ENCODE data around the gene IKZF2. TPM values are rescaled to one million over a fixed set of nuclear protein-coding genes. Genes with fewer than 3 reads are reported as not detected.
A peak's percentile ranks its signal among the peaks of the same experiment; 100 is the strongest.

IKZF2 gene
- total and polyA plus RNA-seq, 5 experiments from 2014 or later, result 0.85 to 21.1 (median 2.9) TPM

DNA sequence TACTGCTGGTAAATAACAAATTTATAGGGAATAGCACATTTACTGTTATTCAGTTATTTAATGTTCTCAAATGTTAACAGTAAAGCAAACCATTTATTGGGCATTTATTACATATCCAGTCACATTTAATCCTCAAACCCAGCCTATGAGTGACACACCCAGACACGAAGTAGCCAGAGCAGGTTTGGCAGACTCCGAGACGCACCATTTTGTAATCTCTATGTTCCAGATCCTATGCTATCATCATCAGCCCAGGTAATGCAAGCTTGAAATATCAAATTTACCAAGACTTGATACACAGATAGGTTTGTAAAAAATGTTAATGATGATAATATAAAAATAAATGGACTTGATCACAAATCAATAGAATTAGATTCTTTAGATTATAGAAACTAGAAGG lies 131.1 kb downstream of the IKZF2 start:
- Mint-ChIP-seq H3K4me3 (no peak overlapping the region), H3K9me3 (no peaks in the 10 kb centered on the region), H3K4me1 (peaks cover 0 to 15% (median 6%) of the 10 kb centered on the region in 4 donors), H3K36me3 (peaks cover 4 to 8% (median 5%) of the 10 kb centered on the region in 3 donors), H3K27ac (no peak overlapping the region), H3K27me3 (peaks cover 0 to 3% (median 0%) of the 10 kb centered on the region in 5 donors)
- ATAC-seq, result no peak
- POLR2A ChIA-PET, result no interaction called here
- DNase-seq, result no peak

DNA sequence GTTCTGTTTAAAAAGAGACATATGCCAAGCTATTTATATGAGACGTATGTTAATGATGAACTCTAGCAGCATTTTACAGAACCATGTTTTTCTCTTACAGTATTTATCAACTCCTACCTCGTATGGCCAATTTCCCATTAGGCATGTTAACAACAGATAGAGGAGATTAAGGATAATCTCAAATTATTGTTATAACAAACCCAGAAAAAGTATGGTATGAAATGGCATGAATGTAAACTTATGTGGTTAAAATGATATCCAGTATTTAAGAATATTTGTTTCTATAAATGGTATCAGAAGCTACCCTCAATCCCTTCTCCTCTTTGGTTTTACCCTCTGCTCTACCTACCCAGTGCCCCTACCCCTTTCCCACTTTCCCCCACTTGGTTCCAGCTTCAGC lies 132.0 kb downstream of the IKZF2 start:
- no peaks in the 10 kb centered on the region for H3K9me3 Mint-ChIP-seq
- DNase-seq, result no peak
- peaks cover 0 to 15% (median 6%) of the 10 kb centered on the region in 4 donors for H3K4me1 Mint-ChIP-seq
- H3K36me3 Mint-ChIP-seq, result peaks cover 4 to 8% (median 5%) of the 10 kb centered on the region in 3 donors
- H3K4me3 Mint-ChIP-seq, result no peak overlapping the region
- ATAC-seq, result no peak
- H3K27me3 Mint-ChIP-seq, result peaks cover 0 to 3% (median 0%) of the 10 kb centered on the region in 5 donors
- H3K27ac Mint-ChIP-seq, result peak overlapping the region in 1 of 10 donors; percentile 31
- POLR2A ChIA-PET, result no interaction called here

DNA sequence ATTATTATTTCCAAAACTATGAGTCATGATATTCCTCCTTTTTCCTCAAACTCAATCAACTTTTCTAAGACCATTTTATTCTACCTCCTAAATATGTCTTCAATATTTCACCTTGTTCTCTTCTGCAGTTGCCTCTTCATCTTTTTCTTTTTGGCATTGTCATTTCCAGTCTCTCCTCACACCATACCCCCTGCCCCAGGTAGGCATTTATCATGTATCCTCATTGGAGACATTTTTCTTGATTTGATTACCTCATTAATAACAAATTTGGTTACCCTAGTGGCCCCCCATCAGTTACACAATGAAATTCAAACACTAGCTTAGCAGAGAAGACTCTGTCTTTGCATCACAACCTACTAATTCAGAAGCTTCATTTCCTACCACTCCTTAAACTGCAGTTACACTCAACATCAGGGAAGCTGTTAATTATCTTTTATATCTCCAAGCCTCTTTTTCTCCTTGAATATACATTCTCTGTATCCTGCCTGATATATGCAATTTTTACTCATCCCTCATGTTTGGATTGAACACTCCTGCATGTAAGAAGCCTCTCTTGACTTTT lies 133.0 kb downstream of the IKZF2 start:
- H3K4me3 Mint-ChIP-seq, result no peak overlapping the region

DNA sequence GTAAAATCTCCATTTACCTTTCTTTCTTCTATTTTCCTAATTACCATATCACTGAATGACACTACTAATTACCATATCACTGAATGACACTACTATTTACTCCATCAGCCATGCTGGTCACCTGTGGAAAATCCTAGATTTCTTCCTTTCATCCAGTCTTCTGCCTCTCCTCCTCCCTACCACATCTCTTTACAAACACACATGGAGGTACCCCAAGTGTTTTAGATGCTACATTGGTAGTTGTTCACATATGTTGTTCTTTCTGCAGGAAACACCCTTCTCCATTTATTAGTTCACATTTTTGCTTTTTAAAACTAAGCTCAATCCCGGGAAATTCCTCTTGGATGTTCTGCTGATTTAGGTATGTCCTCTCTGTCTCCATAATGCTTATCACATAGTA lies 134.0 kb downstream of the IKZF2 start:
- POLR2A ChIA-PET, result no interaction called here
- Mint-ChIP-seq H3K27me3 (peaks cover 0 to 3% (median 0%) of the 10 kb centered on the region in 5 donors), H3K27ac (no peak overlapping the region), H3K36me3 (peaks cover 4 to 8% (median 5%) of the 10 kb centered on the region in 3 donors), H3K4me3 (no peak overlapping the region), H3K9me3 (no peaks in the 10 kb centered on the region), H3K4me1 (peaks cover 0 to 8% (median 2%) of the 10 kb centered on the region in 4 donors)
- DNase-seq (no peak), ATAC-seq (no peak)

More for the DNA sequence above, 133.0 kb downstream of the IKZF2 start:
- DNase-seq, result no peak
- ATAC-seq, result no peak
- Mint-ChIP-seq H3K27me3 (peaks cover 0 to 3% (median 0%) of the 10 kb centered on the region in 5 donors), H3K36me3 (peaks cover 4 to 8% (median 5%) of the 10 kb centered on the region in 3 donors), H3K9me3 (no peaks in the 10 kb centered on the region), H3K27ac (peak overlapping the region in 2 of 10 donors; percentile 11 to 60), H3K4me1 (peaks cover 0 to 15% (median 6%) of the 10 kb centered on the region in 4 donors)
- POLR2A ChIA-PET, result no interaction called here

DNA sequence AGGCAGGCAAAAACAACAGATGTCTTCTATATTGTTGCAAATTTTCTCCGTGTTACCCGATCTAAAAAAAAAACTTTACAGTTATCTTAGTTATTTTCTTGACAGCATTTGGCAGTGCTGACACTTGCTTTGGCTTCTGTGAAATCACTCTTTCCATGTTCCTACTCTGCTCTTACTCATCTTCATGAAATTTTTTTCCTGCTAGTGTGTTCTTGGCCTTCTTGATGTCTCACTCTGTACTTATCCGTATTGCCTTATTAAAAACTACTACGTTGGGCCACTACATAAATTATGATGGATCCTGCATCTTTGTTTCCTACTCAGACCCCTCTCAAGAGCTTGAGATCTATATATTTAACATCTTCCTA lies 134.4 kb downstream of the IKZF2 start:
- DNase-seq, result no peak
- peaks cover 0 to 4% (median 1%) of the 10 kb centered on the region in 4 donors for H3K4me1 Mint-ChIP-seq
- H3K36me3 Mint-ChIP-seq, result peaks cover 4 to 8% (median 5%) of the 10 kb centered on the region in 3 donors
- no peak for ATAC-seq
- peaks cover 0 to 3% (median 0%) of the 10 kb centered on the region in 5 donors for H3K27me3 Mint-ChIP-seq
- H3K27ac Mint-ChIP-seq, result no peak overlapping the region
- POLR2A ChIA-PET, result no interaction called here
- no peak overlapping the region for H3K4me3 Mint-ChIP-seq
- no peaks in the 10 kb centered on the region for H3K9me3 Mint-ChIP-seq

DNA sequence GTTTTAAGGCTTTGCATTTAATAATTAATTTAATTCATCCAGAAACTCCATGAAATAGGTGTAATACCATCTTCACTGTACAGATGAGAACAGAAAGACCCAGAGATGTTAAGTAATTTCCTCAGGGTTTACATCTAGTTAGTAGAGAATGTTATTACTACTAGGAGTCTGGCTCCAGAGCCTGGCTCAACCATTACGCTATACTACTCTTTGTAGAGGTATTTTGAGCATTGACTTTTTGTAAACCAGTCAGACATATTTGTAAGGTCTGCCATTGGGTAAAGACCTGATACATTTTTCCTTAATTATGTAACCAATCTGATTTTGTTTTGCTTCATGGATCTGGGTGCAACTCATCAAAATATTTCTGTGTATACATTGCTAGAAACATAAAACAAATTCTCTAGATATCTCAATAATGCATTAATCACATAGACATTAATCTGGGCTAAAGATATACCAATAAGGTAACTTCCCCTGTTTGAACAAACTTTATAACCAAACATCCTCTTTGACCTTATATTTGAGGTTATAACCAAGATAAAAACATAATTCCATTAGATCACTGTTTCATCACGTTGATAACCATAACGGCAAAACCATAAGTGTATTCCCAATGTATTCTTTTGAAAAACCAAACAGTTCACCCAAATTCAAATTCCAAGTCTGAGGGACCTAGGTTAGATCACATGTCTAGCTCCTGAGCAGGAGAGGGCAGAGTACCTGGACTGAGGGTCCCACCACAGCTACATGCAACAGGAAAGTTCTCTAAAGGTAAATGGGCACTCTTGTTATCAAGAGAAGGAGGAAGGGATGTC lies 135.0 kb downstream of the IKZF2 start:
- ATAC-seq (no peak), DNase-seq (no peak)
- peaks cover 0 to 2% (median 0%) of the 10 kb centered on the region in 9 donors for H3K9me3 Mint-ChIP-seq
- peak overlapping the region in 1 of 10 donors; percentile 19 for H3K27ac Mint-ChIP-seq
- POLR2A ChIA-PET, result no interaction called here
- H3K36me3 Mint-ChIP-seq, result peaks cover 2 to 6% (median 2%) of the 10 kb centered on the region in 3 donors
- peaks cover 0 to 3% (median 1%) of the 10 kb centered on the region in 4 donors for H3K4me1 Mint-ChIP-seq
- peak overlapping the region in 1 of 10 donors; percentile 19 for H3K4me3 Mint-ChIP-seq
- peaks cover 0 to 3% (median 0%) of the 10 kb centered on the region in 5 donors for H3K27me3 Mint-ChIP-seq

DNA sequence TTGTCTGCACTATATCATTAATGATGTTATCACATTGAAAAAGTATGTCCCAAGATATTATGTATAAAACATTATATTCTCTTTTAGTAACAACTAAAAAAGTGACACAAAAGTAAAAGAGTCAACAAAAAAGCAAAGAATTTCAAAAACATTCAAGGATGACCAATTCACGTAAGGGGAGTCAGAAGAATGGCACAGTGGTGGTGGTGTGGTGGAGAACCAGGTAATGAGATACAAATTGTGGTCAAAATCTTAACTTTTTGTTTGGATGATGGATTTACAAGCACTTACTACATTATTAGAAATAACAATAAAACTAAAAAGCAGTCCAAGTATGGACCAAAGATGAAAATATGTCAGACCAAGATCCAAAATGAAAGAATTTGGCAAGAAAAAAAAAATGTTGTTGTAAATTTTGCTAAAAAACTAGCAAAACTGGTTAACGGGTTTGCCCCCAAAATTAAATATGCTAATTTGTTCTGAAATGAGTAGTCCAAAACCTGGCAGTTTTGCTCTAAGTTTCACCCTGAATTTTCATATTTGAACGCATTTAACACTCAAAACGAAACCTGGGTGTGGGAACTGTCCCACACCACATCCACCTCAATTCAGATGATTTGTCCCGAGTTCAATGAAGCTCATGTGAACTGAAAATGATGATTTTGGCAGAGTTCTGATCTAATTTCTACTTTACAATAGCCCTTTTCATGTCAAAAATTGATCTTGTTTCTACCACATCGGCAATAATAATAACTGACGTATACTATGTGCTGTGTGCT lies 135.8 kb downstream of the IKZF2 start:
- peaks cover 0 to 3% (median 0%) of the 10 kb centered on the region in 5 donors for H3K27me3 Mint-ChIP-seq
- ATAC-seq (no peak), DNase-seq (no peak)
- H3K4me3 Mint-ChIP-seq, result peak overlapping the region in 2 of 10 donors; percentile 15 to 19
- H3K36me3 Mint-ChIP-seq, result peaks cover 0 to 4% (median 0%) of the 10 kb centered on the region in 3 donors
- peaks cover 0 to 10% (median 0%) of the 10 kb centered on the region in 9 donors for H3K9me3 Mint-ChIP-seq
- no peak overlapping the region for H3K27ac Mint-ChIP-seq
- POLR2A ChIA-PET, result no interaction called here
- peaks cover 0 to 3% (median 1%) of the 10 kb centered on the region in 4 donors for H3K4me1 Mint-ChIP-seq

DNA sequence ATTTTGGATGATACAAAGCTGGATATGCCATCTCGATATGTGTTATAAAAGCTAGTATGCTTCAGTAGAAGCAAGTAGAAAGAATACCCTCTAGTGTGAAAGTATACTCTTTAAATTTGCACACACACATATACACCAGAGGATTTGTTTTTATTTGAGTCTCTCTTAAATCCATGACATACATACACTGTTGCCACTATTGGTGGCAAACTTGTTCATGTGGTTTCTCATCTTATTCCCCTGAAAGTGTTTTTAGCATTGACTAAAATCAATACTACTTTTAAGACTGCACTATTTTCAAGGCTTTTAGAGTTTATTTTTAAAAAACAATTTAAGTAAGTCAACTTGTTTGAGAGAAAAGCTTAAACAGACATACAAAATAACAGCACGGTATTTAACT lies 137.4 kb downstream of the IKZF2 start:
- no peak for ATAC-seq
- peaks cover 0 to 3% (median 1%) of the 10 kb centered on the region in 4 donors for H3K4me1 Mint-ChIP-seq

DNA sequence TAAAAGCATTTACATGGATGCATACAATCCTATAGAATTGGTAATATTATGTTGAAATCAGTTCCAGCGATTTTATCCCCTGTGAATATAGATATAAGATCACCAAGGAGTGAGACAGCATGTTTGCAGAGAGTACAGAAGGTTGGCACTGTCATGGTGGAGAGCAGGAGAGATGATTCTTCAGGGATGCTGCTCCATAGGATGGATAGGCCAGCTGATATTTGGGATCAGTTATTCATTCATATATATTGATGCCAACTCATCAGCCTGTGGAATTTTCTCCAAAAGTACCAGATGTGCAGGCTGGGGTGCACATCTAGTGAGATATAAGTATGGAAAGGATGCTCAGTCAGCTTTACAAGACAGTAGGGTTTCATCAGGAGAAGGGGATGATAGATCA lies 139.9 kb downstream of the IKZF2 start:
- Mint-ChIP-seq H3K27ac (no peak overlapping the region), H3K4me3 (no peak overlapping the region), H3K27me3 (no peaks in the 10 kb centered on the region), H3K9me3 (peaks cover 0 to 12% (median 0%) of the 10 kb centered on the region in 9 donors), H3K4me1 (peaks cover 0 to 3% (median 0%) of the 10 kb centered on the region in 4 donors), H3K36me3 (peaks cover 0 to 2% (median 0%) of the 10 kb centered on the region in 3 donors)
- DNase-seq (no peak), ATAC-seq (no peak)
- POLR2A ChIA-PET, result no interaction called here

More for the DNA sequence above, 137.4 kb downstream of the IKZF2 start:
- Mint-ChIP-seq H3K4me3 (no peak overlapping the region), H3K27me3 (peaks cover 0 to 3% (median 0%) of the 10 kb centered on the region in 5 donors), H3K27ac (no peak overlapping the region), H3K9me3 (peaks cover 0 to 12% (median 0%) of the 10 kb centered on the region in 9 donors), H3K36me3 (peaks cover 0 to 4% (median 0%) of the 10 kb centered on the region in 3 donors)
- no peak for DNase-seq
- POLR2A ChIA-PET, result no interaction called here

DNA sequence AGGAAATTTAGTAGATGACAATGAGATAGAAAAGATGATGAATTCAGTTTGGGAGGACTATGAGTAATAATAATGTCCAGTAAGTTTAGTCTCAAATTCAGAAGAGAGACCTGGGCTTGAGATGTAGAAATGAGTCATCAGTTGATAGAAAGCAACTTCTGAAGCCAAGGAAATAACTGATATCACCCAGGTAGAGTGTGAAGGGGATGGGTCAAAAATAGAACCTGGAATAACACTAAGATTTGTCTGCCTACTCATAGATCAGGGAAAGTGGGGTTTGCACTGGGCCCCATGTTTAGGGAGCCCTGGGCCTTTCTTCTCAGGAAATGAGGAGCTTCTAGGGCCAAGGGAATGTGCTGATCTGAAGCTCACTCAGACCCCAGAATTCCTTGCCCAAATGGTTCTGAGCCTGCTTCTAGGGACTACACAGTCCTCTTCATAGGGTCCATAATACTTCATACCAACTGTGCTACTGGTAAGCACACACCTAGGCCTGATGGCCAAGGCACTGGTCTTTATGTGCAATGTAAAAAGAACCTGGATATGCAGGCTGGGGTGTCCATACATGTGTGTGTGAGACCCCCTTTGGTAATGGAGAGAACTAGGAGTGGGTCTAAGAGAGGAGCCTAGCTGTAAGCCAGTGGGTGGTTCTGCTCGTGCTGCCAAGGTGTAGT lies 141.2 kb downstream of the IKZF2 start:
- no peak for DNase-seq
- Mint-ChIP-seq H3K4me3 (no peak overlapping the region), H3K9me3 (peaks cover 0 to 12% (median 0%) of the 10 kb centered on the region in 9 donors), H3K27ac (peak overlapping the region in 1 of 10 donors; percentile 30), H3K36me3 (no peaks in the 10 kb centered on the region), H3K4me1 (peaks cover 0 to 10% (median 0%) of the 10 kb centered on the region in 4 donors), H3K27me3 (no peaks in the 10 kb centered on the region)
- POLR2A ChIA-PET, result no interaction called here
- no peak for ATAC-seq

DNA sequence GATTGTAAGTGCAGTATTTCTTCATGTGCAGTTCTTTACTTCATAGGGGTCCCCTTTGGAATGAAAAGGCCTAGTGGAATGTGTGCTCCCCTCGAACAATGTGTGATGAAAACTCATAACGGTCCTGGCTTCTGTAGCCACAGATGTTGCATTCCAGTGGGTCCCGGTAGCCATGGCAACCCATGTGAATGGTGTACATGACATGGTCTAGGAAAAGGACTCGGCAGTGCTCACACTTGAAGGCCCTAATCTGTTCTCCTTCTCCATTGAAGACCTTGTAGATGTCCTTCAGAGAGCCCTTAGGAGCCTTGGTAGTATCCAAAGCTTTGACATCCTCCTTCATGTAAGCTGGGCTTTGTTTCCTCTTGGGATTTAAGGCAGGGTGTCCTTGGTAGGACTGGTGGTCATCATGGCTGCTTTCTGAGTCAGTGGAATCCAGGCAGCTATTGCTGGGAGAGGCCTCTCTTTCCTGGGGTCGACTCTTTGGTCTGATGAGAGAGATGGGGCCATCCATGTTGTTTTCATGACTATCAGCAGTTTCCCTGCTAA lies 144.0 kb downstream of the IKZF2 start:
- DNase-seq, result no peak
- H3K9me3 Mint-ChIP-seq, result peaks cover 0 to 12% (median 0%) of the 10 kb centered on the region in 9 donors
- no peak for ATAC-seq
- H3K36me3 Mint-ChIP-seq, result no peaks in the 10 kb centered on the region
- no peak overlapping the region for H3K27ac Mint-ChIP-seq
- POLR2A ChIA-PET, result no interaction called here
- no peaks in the 10 kb centered on the region for H3K27me3 Mint-ChIP-seq
- no peak overlapping the region for H3K4me3 Mint-ChIP-seq
- H3K4me1 Mint-ChIP-seq, result peaks cover 0 to 21% (median under 1%) of the 10 kb centered on the region in 4 donors
